HG02610 (cell line): ENCODE results near the gene CHCHD6.

Source experiments
- ATAC-seq: cut with Tn5 transposase; IDR thresholded peaks from one replicate; pipeline ENCODE4 v1.9.1; 2021; ENCODE audit warnings: mild to moderate bottlenecking, moderate library complexity; ENCODE audit not compliant: unreplicated experiment

CHCHD6 gene

DNA sequence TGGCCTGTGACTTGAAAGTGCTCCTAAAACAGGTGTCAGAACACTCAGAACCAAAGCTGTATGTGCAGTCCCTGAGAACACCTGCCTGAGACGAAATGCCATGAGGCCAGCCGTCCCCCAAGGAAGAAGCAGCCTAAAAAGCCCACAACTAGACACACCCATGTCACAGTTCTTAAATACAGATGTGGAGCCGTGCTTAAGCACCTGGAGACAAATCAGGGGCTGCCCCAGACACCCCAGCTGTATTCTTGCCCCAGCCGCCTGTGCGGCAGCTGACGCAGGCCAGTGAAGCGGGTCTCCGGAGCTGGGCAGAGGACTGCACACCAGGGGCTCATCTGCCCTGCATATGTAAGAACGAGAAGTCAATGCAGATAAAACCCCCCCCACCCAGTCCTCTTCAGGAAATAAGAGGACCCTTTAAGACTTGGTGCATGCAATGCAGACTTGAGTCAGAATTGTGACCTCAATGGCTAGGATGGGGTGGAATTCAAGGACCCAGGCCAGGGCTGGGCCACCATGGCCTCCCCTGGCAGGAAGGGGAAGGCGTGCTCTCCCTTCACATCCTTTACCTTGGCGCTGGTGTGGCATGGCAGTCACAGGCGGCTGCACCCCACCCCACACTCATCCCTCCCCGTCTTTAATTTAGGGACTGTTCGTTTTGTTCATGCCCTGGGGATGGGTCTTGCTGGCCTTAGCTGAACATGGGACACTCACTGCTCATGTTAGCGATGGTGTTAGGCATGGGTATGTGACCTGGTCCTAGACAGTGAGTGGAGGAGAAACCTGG, 251.2 kb downstream of the CHCHD6 start:
- peak; percentile 70 for ATAC-seq

DNA sequence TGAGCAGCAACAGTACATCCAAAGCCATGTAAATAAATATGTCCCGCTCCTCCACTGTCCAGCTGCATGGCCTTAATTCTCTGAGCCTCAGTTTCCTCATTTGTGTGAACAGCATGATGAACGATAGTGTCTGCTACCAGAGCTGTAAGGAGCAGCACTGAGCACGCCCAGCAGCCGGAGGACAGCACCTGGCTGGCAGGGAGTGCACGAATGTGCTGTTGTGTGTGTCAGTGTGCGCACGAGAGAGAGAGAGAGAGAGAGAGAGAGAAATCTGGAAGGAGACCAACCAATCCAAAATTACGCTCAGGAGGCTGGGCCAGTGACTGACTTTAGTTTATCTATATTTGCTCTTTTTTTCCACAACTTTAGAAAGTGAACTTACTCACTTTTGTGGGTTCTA, 252.3 kb downstream of the CHCHD6 start:
- no peak for ATAC-seq

DNA sequence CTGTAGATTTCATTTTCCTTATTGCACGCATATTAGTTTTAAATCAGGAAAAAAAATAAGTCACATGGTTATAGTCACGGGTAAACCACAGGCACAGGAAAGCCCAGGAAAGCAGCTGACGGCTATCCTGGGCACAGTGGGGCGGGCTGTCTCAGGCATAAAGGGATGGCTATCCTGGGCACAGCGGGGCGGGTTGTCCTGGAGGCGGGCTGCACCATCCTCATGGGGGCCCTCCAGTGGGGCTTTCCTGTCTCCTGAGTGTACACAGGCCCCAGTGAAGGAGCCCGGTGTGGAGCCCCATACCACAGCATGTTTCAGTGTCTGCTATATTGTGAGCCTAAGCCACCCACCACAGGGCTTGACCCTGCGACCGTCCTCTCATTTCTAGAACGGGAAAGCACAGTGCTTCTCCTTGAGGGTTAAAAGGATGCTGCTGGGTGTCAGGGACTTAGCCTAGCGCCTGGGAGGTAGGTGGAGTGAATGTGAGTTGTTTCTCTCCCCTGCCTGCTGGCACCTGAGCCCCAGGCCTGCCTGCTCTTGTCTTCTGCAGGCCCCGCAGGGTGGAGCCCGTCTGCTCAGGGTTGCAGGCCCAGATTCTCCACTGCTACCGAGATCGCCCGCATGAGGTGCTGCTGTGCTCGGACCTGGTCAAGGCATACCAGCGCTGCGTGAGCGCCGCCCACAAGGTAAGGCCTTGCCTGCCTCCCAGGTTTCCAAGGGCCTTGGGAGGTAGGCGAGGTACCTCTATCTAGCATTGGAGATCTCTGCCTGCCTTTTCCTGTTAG, 253.0 kb downstream of the CHCHD6 start:
- no peak for ATAC-seq

- no peak for ATAC-seq
Observed at GRCh38 chr3:126957776-126958637, 254.0 kb downstream of the CHCHD6 start.

DNA sequence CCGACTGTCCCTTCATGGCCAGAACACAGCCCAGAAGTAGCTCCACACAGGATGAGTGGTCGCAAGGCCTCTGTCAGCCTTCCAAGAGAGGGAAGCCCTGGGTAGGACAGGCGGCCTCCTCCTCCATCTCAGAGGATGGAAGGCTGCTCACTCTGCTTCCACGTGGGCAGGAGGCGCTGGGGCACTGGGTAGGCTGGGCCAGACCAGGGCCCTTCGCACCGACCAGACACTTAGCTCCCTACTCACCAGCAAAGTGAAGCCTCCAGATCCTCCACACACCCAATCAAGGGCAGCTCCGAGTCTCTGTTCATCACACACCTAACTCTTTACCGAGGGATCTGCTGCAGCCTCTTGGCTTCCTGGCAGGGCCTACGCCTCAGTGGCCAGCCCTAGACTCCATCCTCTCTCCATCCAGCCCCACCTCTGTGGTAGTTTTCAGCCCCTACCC, 254.6 kb downstream of the CHCHD6 start:
- no peak for ATAC-seq

- no peak for ATAC-seq
Observed at GRCh38 chr3:126959136-126959920, 255.3 kb downstream of the CHCHD6 start.

- no peak for ATAC-seq
Observed at GRCh38 chr3:126959921-126960603, 256.0 kb downstream of the CHCHD6 start.

GRCh38 chr3:126960604-126960995, 256.6 kb downstream of the CHCHD6 start:
- no peak for ATAC-seq

GRCh38 chr3:126961191-126961790, 257.3 kb downstream of the CHCHD6 start:
- peak; percentile 68 for ATAC-seq

GRCh38 chr3:126961791-126962461, 257.9 kb downstream of the CHCHD6 start:
- ATAC-seq, result no peak

- ATAC-seq, result no peak
Observed at GRCh38 chr3:126962756-126963155, 258.7 kb downstream of the CHCHD6 start.

- ATAC-seq, result no peak
Observed at GRCh38 chr3:126963261-126964190, 259.5 kb downstream of the CHCHD6 start.

- no peak for ATAC-seq
Observed at GRCh38 chr3:126964261-126964660, 260.2 kb downstream of the CHCHD6 start.

DNA sequence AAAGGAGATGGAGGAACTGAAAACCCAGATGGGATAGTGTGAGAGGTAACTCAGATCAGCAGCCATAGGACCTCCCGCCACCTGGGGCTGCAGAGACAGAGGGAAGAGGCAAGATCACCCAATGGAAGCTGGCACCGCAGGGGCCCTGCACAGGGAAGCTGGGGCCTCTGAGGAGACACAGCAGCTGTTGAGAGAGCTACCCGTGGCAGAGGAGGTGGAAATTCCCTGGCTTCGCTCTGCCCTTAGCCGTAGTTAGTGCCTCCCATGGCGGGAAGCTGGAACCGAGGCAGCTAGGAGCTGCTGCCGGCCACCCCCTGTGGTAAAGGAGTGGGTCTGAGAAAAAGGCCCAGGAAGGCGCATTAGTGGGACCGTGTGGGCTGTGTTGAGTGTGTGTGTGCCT, 260.9 kb downstream of the CHCHD6 start:
- ATAC-seq, result no peak

DNA sequence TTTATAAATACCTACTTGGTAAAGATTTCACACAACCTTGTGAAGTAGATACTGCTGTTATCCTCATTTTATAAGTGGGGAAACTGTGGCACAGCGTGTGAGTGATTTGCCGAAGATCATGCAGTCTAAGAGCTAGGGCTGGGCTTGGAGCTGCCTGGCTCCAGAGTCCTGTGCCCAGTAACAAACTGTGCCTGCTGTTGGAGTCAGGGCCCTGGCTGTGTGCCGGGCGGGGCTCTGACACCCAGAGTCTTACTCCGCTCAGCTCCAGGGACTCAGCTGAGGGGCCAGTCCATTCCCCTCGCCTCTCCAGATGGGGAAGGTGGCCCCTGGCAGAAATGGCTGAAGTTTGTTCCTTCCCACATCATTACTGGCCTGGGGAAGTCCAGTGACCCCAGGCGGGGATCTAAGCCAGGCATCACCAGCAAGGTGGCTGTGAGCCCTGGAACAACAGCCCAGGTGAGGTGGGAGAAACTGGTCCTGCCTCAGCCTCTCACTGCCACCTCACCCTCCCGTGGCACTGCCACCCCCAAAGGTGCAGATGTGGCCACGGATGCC, 261.6 kb downstream of the CHCHD6 start:
- ATAC-seq, result no peak

DNA sequence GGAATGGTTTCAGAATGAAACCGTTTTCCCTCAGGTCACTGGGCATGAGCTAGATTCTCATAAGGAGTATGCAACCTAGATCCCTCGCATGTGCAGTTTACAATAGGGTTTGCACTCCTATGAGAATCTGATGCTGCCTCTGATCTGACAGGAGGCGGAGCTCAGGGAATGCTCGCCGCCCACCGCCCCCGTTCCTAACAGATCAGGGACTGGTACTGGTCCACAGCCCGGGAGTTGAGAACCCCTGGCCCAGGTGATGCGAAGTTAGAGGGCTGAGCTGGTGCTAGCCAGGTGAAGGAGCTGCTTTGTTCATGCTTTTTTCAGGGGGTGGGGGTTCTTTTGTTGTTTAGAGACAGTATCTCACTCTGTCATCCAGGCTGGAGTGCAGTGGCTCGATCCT, 263.3 kb downstream of the CHCHD6 start:
- ATAC-seq, result no peak
